Liver (tissue), 9 donors: Measurements from ENCODE around the gene DISC1. TPM values are rescaled to one million over a fixed set of nuclear protein-coding genes. Genes with fewer than 3 reads are reported as not detected.

Source experiments
- DNase-seq: peaks from one replicate; pipeline ENCODE4 v3.0.0-alpha.2; 2017; ENCODE audit warnings: low spot score
- H3K27ac ChIP-seq, 2 donors: one replicate each; pipeline ENCODE4 v1.7.0; 2013; ENCODE audit warnings: inconsistent platforms in 2 of 2, low read length in 2 of 2, control low read depth in 1 of 2, low read depth in 1 of 2, mild to moderate bottlenecking in 1 of 2
- H3K27me3 ChIP-seq, 4 donors: one replicate each; pipeline versions ENCODE4 v1.6.1 to v1.7.0; 2013; ENCODE audit warnings: low read length in 3 of 4, inconsistent platforms in 1 of 4, mild to moderate bottlenecking in 1 of 4, moderate library complexity in 1 of 4; ENCODE audit not compliant: control insufficient read depth in 4 of 4, insufficient read depth in 4 of 4
- H3K36me3 ChIP-seq, 4 donors: one replicate each; pipeline versions ENCODE4 v1.6.1 to v1.7.0; 2013; ENCODE audit warnings: low read length in 3 of 4, mild to moderate bottlenecking in 3 of 4, low read depth in 1 of 4, moderate library complexity in 1 of 4; ENCODE audit not compliant: control insufficient read depth in 4 of 4, insufficient read depth in 3 of 4
- H3K4me1 ChIP-seq, 4 donors: one replicate each; pipeline versions ENCODE4 v1.6.1 to v1.7.0; 2013; ENCODE audit warnings: low read length in 3 of 4, mild to moderate bottlenecking in 3 of 4, moderate library complexity in 1 of 4; ENCODE audit not compliant: control insufficient read depth in 4 of 4, insufficient read depth in 4 of 4
- H3K4me3 ChIP-seq, 3 donors: one replicate each; pipeline versions ENCODE4 v1.6.1 to v1.7.0; 2013; ENCODE audit warnings: low read length in 3 of 3, control low read depth in 1 of 3, low read depth in 1 of 3, mild to moderate bottlenecking in 1 of 3
- H3K9ac ChIP-seq, 2 donors: one replicate each; pipeline ENCODE4 v1.7.0; 2013; ENCODE audit warnings: low read length in 2 of 2, mild to moderate bottlenecking in 2 of 2, moderate library complexity in 2 of 2, control low read depth in 1 of 2, low read depth in 1 of 2
- H3K9me3 ChIP-seq, 4 donors: one replicate each; pipeline versions ENCODE4 v1.6.1 to v1.7.0; 2013; ENCODE audit warnings: low read length in 3 of 4; ENCODE audit not compliant: control insufficient read depth in 4 of 4
- EGR1 ChIP-seq, 2 donors: IDR thresholded peaks; 2 replicates each; pipeline ENCODE4 v1.6.1; 2016 to 2018; ENCODE audit warnings: antibody characterized with exemption in 2 of 2, low read depth in 2 of 2
- FOXA1 ChIP-seq: IDR thresholded peaks from 2 replicates; pipeline ENCODE4 v1.6.1; 2016; ENCODE audit warnings: antibody characterized with exemption
- FOXA2 ChIP-seq: IDR thresholded peaks from 2 replicates; pipeline ENCODE4 v1.6.1; 2016; ENCODE audit warnings: antibody characterized with exemption
- GABPA ChIP-seq, 2 donors: IDR thresholded peaks in 1 of 2; conservative IDR thresholded peaks in 1 of 2; 2 replicates each; pipeline ENCODE4 v1.6.1; 2016; ENCODE audit warnings: antibody characterized with exemption in 2 of 2, mild to moderate bottlenecking in 1 of 2, moderate library complexity in 1 of 2
- HNF4A ChIP-seq, 2 donors: conservative IDR thresholded peaks; 2 replicates each; pipeline ENCODE4 v1.6.1; 2016; ENCODE audit warnings: antibody characterized with exemption in 2 of 2, mild to moderate bottlenecking in 2 of 2
- HNF4G ChIP-seq: IDR thresholded peaks from 2 replicates; pipeline ENCODE4 v1.6.1; 2016; ENCODE audit warnings: antibody characterized with exemption
- JUND ChIP-seq, 2 donors: IDR thresholded peaks; 2 replicates each; pipeline ENCODE4 v1.6.1; 2016; ENCODE audit warnings: antibody characterized with exemption in 2 of 2
- RAD21 ChIP-seq, 2 donors: IDR thresholded peaks; 2 replicates each; pipeline ENCODE4 v1.6.1; 2016; ENCODE audit warnings: antibody characterized with exemption in 2 of 2, mild to moderate bottlenecking in 2 of 2
- SP1 ChIP-seq: IDR thresholded peaks from 2 replicates; pipeline ENCODE4 v1.6.1; 2018; ENCODE audit warnings: antibody characterized with exemption, mild to moderate bottlenecking
- TAF1 ChIP-seq: conservative IDR thresholded peaks from 2 replicates; pipeline ENCODE4 v1.6.1; 2016; ENCODE audit warnings: antibody characterized with exemption, mild to moderate bottlenecking
- YY1 ChIP-seq: IDR thresholded peaks from 2 replicates; pipeline ENCODE4 v1.6.1; 2016; ENCODE audit warnings: antibody characterized with exemption, mild to moderate bottlenecking
- WGBS: extraction: QIAGEN DNeasy Blood & Tissue Kit; methylation state at CpG from one replicate; pipeline ENCODE4 v1.1.7; 2013; 5-methylcytosine and 5-hydroxymethylcytosine counted together
- polyA plus RNA-seq, 2 donors: library from polyadenylated mRNA; stranded (reverse) in 1 of 2; unstranded in 1 of 2; fragments of 200-250 nt in 1 of 2; fragments of >200 nt in 1 of 2; fragmentation: Nextera tagmentation in 1 of 2; extraction: Ambion mirVana in 1 of 2; gene quantifications; one replicate each; pipeline versions ENCODE4 v1.2.1 to v1.2.3, GENCODE V29; 2013 to 2015
- total RNA-seq, 2 donors: library from RNA; depleted of rRNA; stranded (reverse); fragments of >200 nt; gene quantifications; one replicate each; pipeline ENCODE4 v1.2.3, GENCODE V29; 2014
- TF ChIP-seq, protein P1 (sequence below): IDR thresholded peaks from 2 replicates; pipeline ENCODE4 v1.6.1; 2016; ENCODE audit warnings: antibody characterized with exemption, mild to moderate bottlenecking
- TF ChIP-seq, protein P2 (sequence below): IDR thresholded peaks from 2 replicates; pipeline ENCODE4 v1.6.1; 2016; ENCODE audit warnings: antibody characterized with exemption
- TF ChIP-seq, protein P3 (sequence below): IDR thresholded peaks from 2 replicates; pipeline ENCODE4 v1.6.1; 2016; ENCODE audit warnings: antibody characterized with exemption
- donor health status: healthy.
- donor health status: healthy.
- donor health status: healthy.
- donor health status: healthy.
- donor health status: healthy.

Gene DISC1
- total and polyA plus RNA-seq, 4 donors = 0.45 to 6.3 (median 2.3) TPM

DNA sequence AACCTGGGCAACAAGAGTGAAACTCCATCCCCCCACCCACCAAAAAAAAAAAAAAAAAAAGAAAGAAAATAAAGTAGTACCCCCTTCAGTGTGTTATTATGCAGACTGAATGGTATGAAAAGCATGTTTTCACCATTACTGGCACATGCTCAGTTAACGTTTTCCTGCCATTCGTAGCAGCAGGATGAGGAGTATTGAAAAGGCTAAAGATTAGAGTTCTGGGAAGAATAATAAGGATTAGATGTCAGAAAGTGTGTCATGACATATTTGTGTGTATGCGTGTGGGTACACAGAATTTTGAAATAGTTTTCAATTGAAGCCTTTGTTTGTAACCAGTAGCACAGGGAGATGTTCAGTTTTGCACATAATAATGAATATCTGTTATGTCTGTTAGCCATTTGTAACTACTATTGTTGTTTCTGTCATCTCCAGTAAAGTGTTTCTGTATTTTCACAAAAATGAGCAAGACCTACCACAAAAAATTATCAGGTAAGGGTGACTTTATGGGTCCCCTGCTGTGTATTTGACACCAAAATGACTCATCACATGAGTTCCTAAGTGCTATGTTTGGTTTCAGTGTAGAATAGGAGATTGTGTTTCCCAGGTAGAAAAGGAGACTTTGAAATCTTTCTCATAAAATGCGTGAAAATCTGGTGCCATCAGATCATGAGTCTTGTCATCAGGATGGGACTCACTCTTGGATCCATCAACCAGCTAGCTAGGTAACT lies 358.9 kb downstream of the DISC1 start:
- no peaks in the 10 kb centered on the region for H3K4me1 ChIP-seq
- no peak overlapping the region for H3K4me3 ChIP-seq
- H3K27me3 ChIP-seq = no peaks in the 10 kb centered on the region
- WGBS = 93% methylated on average over 4 of the region's 4 CpGs
- no peak overlapping the region for H3K9ac ChIP-seq
- H3K36me3 ChIP-seq = no peaks in the 10 kb centered on the region
- TF ChIP-seq HNF4G (no peak), SP1 (no peak), YY1 (no peak), HNF4A (conservative IDR thresholded peaks at IDR 0.05) (no peak), JUND (IDR thresholded peaks at IDR 0.05) (no peak), FOXA1 (no peak), TAF1 (no peak), FOXA2 (no peak)
- TF ChIP-seq, protein P1, sequence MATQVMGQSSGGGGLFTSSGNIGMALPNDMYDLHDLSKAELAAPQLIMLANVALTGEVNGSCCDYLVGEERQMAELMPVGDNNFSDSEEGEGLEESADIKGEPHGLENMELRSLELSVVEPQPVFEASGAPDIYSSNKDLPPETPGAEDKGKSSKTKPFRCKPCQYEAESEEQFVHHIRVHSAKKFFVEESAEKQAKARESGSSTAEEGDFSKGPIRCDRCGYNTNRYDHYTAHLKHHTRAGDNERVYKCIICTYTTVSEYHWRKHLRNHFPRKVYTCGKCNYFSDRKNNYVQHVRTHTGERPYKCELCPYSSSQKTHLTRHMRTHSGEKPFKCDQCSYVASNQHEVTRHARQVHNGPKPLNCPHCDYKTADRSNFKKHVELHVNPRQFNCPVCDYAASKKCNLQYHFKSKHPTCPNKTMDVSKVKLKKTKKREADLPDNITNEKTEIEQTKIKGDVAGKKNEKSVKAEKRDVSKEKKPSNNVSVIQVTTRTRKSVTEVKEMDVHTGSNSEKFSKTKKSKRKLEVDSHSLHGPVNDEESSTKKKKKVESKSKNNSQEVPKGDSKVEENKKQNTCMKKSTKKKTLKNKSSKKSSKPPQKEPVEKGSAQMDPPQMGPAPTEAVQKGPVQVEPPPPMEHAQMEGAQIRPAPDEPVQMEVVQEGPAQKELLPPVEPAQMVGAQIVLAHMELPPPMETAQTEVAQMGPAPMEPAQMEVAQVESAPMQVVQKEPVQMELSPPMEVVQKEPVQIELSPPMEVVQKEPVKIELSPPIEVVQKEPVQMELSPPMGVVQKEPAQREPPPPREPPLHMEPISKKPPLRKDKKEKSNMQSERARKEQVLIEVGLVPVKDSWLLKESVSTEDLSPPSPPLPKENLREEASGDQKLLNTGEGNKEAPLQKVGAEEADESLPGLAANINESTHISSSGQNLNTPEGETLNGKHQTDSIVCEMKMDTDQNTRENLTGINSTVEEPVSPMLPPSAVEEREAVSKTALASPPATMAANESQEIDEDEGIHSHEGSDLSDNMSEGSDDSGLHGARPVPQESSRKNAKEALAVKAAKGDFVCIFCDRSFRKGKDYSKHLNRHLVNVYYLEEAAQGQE = no peak
- DNase-seq = no peak
- H3K9me3 ChIP-seq = no peaks in the 10 kb centered on the region
- H3K27ac ChIP-seq = no peak overlapping the region

DNA sequence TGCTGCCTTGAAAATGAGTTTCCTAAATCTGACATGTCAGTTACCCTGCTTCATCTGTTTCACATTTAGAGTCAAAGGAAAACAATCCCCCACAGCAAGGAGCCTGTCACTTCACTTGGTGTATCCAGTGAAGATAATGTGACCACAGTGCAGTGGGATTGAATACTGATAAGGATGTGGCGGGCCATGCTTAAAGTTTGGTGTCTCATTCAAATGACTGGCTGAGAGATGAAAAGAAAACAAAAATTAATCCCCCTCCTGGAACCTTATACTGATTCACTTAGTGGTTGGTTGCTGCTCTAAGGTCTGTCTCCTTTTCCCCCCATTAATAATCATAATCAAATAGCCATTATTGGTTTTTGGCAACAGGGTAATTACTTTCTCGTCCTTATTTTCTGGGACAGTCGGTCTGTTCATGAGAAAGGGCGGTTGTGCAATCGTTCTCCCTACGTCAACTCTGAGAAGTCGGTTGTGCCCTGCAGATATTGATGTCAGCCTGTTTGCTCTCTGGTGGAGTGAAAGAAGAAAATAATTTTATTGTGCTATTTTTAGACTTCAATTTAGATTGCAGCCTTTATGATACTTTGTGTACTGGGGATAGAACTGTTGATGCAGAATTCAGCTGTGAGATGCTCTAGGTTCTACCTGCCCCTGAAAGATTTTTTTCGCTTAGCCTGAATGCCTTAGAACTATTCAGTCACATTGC lies 360.2 kb downstream of the DISC1 start:
- TF ChIP-seq HNF4G (no peak), FOXA2 (no peak), JUND (IDR thresholded peaks at IDR 0.05) (no peak), SP1 (no peak)
- TF ChIP-seq, protein P2, sequence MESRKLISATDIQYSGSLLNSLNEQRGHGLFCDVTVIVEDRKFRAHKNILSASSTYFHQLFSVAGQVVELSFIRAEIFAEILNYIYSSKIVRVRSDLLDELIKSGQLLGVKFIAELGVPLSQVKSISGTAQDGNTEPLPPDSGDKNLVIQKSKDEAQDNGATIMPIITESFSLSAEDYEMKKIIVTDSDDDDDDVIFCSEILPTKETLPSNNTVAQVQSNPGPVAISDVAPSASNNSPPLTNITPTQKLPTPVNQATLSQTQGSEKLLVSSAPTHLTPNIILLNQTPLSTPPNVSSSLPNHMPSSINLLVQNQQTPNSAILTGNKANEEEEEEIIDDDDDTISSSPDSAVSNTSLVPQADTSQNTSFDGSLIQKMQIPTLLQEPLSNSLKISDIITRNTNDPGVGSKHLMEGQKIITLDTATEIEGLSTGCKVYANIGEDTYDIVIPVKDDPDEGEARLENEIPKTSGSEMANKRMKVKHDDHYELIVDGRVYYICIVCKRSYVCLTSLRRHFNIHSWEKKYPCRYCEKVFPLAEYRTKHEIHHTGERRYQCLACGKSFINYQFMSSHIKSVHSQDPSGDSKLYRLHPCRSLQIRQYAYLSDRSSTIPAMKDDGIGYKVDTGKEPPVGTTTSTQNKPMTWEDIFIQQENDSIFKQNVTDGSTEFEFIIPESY = no peak
- H3K27me3 ChIP-seq = no peaks in the 10 kb centered on the region
- DNase-seq = no peak
- WGBS = 45% methylated on average over 8 of the region's 8 CpGs
- no peak overlapping the region for H3K9ac ChIP-seq
- no peaks in the 10 kb centered on the region for H3K4me1 ChIP-seq
- H3K27ac ChIP-seq = no peak overlapping the region
- H3K4me3 ChIP-seq = no peak overlapping the region
- H3K9me3 ChIP-seq = no peaks in the 10 kb centered on the region
- H3K36me3 ChIP-seq = no peaks in the 10 kb centered on the region

DNA sequence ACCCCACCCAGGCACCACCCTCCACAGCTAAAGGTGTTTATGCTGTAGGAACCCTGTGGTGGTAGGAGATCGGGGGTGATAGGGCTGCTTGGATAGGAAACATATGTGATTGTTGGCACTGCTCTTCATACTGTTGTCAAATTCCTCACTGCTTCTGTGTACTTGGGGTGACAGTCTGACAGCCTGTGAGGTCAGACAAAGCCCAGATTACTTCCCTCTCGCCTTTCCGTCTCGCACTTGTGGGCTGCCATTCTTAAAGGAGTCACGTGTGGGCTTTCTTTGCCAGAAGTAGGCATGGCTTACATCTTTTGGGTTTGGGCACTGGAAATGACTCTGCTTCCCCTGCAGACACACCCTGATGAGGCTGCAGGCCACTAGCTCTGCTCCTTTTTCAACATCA lies 363.8 kb downstream of the DISC1 start:
- no peak for DNase-seq
- Histone ChIP-seq H3K9me3 (no peaks in the 10 kb centered on the region), H3K4me1 (no peaks in the 10 kb centered on the region), H3K36me3 (no peaks in the 10 kb centered on the region), H3K27ac (no peak overlapping the region), H3K4me3 (no peak overlapping the region), H3K9ac (no peak overlapping the region), H3K27me3 (no peaks in the 10 kb centered on the region)
- 84% methylated on average over 5 of the region's 5 CpGs for WGBS
- TF ChIP-seq RAD21 (IDR thresholded peaks at IDR 0.05) (no peak), GABPA (IDR thresholded peaks at IDR 0.05 in 1 of 2, conservative IDR thresholded peaks at IDR 0.05 in 1 of 2) (no peak), EGR1 (IDR thresholded peaks at IDR 0.05; ENCODE audit: low read depth in 2 of 2) (no peak), FOXA1 (no peak), HNF4A (conservative IDR thresholded peaks at IDR 0.05) (no peak), TAF1 (no peak)
- TF ChIP-seq, protein P2 = no peak
- TF ChIP-seq, protein P1 = no peak
- TF ChIP-seq, protein P3, sequence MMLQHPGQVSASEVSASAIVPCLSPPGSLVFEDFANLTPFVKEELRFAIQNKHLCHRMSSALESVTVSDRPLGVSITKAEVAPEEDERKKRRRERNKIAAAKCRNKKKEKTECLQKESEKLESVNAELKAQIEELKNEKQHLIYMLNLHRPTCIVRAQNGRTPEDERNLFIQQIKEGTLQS = no peak
